WERI-Rb-1 (cell line): ENCODE measurements around the gene RTL5.

Experiments
- DNase-seq: peaks from one replicate; pipeline ENCODE4 v3.0.0-alpha.2; 2020
- H3K27ac ChIP-seq: fragments of 250-450 bp; sonication (Bioruptor Pico); 2 replicates; pipeline ENCODE4 v1.5.1; 2020; ENCODE audit warnings: mild to moderate bottlenecking, moderate library complexity
- H3K27me3 ChIP-seq: fragments of 250-450 bp; sonication (Bioruptor Pico); 2 replicates; pipeline ENCODE4 v1.5.1; 2021; ENCODE audit warnings: mild to moderate bottlenecking, low read depth, moderate library complexity; ENCODE audit not compliant: insufficient read depth, severe bottlenecking
- H3K36me3 ChIP-seq: fragments of 250-450 bp; sonication (Bioruptor Pico); 2 replicates; pipeline ENCODE4 v1.5.1; 2020; ENCODE audit warnings: mild to moderate bottlenecking, moderate library complexity
- H3K4me3 ChIP-seq: 2 replicates; pipeline ENCODE4 v1.5.1; 2011; ENCODE audit warnings: low read depth, mild to moderate bottlenecking, control low read depth, low read length
- H3K9me3 ChIP-seq: fragments of 250-450 bp; sonication (Bioruptor Pico); 2 replicates; pipeline ENCODE4 v1.5.1; 2021; ENCODE audit warnings: mild to moderate bottlenecking, moderate library complexity; ENCODE audit not compliant: severe bottlenecking
- TF ChIP-seq, protein P1 (sequence below): IDR thresholded peaks from 2 replicates; pipeline ENCODE4 v1.5.1; 2011; ENCODE audit warnings: low read depth, mild to moderate bottlenecking, control low read depth, inconsistent platforms, low read length

RTL5 gene

DNA sequence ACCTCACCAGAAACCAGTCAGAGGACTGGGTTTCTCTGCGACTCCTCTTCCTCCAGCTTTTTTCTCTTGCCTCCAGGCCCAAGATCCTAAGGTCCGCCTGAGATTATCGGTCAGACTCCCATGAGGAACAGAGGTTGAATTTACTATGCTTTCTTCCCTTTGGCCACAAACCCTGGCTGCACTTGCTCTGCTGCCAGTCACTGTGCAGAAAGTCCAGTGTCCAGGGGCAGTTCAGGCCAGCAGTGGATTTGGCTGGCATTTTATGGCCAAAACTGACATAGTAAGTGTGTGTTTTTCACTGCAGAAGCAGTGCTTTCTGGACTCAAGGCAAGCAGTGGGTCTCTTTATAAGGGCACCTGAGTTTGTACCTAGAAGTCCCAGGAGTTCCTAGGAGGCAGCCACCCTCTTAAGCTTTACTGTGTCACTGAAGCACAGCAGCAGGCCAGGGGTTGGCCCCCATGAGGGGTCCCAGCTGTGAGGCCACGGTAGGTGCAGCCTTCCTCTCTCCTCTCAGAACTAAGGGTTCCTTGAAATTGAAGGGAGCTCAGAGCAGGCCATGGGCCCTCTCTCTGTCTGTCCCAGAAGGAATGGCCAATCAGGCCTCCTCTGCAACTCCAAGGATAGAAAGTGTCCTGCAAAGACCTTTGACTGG lies 3.4 kb downstream of the RTL5 start:
- no peaks in the 10 kb centered on the region for H3K9me3 ChIP-seq
- H3K4me3 ChIP-seq, result no peak overlapping the region
- TF ChIP-seq, protein P1, sequence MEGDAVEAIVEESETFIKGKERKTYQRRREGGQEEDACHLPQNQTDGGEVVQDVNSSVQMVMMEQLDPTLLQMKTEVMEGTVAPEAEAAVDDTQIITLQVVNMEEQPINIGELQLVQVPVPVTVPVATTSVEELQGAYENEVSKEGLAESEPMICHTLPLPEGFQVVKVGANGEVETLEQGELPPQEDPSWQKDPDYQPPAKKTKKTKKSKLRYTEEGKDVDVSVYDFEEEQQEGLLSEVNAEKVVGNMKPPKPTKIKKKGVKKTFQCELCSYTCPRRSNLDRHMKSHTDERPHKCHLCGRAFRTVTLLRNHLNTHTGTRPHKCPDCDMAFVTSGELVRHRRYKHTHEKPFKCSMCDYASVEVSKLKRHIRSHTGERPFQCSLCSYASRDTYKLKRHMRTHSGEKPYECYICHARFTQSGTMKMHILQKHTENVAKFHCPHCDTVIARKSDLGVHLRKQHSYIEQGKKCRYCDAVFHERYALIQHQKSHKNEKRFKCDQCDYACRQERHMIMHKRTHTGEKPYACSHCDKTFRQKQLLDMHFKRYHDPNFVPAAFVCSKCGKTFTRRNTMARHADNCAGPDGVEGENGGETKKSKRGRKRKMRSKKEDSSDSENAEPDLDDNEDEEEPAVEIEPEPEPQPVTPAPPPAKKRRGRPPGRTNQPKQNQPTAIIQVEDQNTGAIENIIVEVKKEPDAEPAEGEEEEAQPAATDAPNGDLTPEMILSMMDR, result no peak
- peaks cover 13% of the 10 kb centered on the region for H3K36me3 ChIP-seq
- no peaks in the 10 kb centered on the region for H3K27me3 ChIP-seq
- no peak overlapping the region; the same call in 1 of the 2 replicates for H3K27ac ChIP-seq
- DNase-seq, result no peak

DNA sequence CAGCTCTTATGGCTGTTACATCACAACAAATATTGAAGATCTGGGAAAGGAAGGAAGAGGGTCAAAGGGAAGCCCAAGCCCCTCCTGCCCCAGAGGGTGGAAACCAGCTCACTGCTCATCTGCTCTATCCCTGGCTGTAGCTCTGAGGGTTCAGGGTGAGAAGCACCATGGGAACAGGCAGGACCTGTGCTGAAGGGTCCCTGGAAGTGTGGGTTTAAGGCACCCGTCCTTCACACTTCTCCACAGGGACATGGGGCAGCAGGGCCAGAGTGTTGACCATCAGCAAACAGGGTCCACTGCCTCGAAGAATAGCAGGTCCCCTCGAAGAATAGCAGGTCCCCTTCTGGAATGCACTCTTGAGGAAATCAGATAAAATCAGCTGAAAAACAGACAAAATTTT lies 4.4 kb downstream of the RTL5 start:
- Histone ChIP-seq H3K36me3 (peaks cover 7% of the 10 kb centered on the region), H3K4me3 (no peak overlapping the region), H3K27me3 (no peaks in the 10 kb centered on the region), H3K27ac (peak overlapping the region; percentile 76), H3K9me3 (no peaks in the 10 kb centered on the region)
- no peak for DNase-seq
- TF ChIP-seq, protein P1, result no peak

DNA sequence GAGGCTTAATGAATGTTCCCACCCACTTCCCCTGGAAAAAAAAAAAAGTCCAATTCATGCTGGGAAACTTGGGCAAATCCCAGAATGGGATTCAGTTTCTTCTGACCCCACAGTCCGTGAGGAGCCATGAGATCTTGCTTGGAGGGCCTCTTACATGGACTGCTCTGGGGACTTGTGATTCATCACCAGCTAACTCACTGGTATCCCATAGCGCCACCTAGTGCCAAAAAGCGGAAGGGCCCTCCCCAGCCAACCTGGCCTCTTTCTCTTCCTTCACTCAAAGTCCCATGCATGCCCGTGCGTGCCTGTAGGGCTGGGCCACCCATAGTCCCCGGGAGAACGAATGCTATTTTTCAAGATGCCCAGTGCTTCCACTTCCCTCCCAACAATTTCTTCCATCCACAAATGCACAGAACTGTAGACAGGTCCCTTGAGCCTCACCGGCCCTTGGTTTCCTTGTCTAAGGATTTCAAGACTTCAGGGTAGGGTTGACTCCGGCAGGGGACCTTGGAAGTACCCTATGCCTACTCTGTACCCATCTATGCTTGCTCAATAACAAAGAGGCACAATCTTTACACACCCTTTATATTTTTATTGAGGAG lies 5.1 kb downstream of the RTL5 start:
- H3K36me3 ChIP-seq, result peaks cover 5% of the 10 kb centered on the region
- peak overlapping the region; percentile 76 for H3K27ac ChIP-seq
- no peaks in the 10 kb centered on the region for H3K27me3 ChIP-seq
- peak; percentile 96 for DNase-seq
- no peak overlapping the region for H3K4me3 ChIP-seq
- H3K9me3 ChIP-seq, result no peaks in the 10 kb centered on the region
- TF ChIP-seq, protein P1, result peak; percentile 91

DNA sequence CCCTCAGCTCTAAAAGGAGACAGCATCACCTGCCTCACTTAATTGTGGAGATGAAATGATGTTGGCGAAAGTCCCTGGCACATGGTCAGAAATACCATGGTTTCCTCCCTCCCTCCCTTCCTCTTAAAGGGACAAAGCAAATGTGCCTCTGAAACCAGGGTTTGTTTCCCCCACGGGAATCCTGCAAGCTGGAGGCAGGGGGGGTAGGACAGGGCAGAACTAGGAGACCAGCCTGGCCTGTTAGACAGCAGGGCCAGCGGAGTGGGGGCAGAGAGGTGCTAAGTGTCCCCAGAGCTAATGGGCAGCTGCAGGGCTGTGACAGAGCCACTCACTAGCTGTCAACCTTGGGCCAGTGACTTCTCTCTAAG lies 5.7 kb downstream of the RTL5 start:
- Histone ChIP-seq H3K27ac (peak overlapping the region; percentile 76), H3K36me3 (peaks cover 5% of the 10 kb centered on the region), H3K27me3 (no peaks in the 10 kb centered on the region), H3K4me3 (no peak overlapping the region), H3K9me3 (no peaks in the 10 kb centered on the region)
- TF ChIP-seq, protein P1, result no peak
- DNase-seq, result peak; percentile 77

DNA sequence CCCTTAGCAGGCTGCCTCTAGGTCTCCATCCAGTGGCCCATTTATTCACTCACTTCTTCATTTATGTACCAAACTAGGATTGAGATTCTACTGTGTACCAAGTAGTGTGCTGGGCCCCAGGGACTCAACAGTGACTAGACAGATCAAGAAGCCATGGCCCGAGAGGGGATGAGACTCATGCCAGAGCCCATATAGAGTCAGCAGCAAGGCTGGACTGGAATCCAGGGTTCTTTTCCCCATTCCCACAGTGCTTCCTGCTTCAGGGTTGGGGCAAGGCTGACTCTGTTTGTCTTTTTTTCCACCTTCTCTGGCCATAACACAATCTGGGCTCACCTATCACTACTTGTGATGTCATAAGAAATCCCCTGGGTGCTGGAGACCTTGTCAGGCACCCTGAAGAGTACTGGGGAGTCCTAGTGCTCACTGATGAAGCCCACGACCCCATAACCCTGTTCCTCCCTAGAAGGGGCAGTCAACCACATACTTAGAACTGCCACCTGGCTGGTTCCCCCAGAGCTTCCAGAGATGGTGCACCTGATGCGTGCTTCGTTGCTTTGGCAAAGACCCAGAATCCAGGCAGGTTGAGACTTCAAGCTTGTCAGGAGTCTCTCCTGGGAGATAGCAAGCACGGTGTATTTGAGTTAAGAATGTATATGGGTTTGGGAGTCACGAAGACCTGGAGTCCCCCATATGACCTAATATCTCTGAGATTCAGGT lies 6.2 kb downstream of the RTL5 start:
- no peak overlapping the region for H3K4me3 ChIP-seq
- DNase-seq, result no peak
- H3K27ac ChIP-seq, result peak overlapping the region; percentile 76
- TF ChIP-seq, protein P1, result no peak
- peaks cover 2% of the 10 kb centered on the region; the same call in 1 of the 2 replicates for H3K36me3 ChIP-seq
- H3K27me3 ChIP-seq, result no peaks in the 10 kb centered on the region
- H3K9me3 ChIP-seq, result no peaks in the 10 kb centered on the region
